ENCODE results near the gene ACP2.

ACP2 gene

GRCh38 chr11:47260366-47260765, 11.8 kb upstream of the ACP2 start:
- no peaks in the 10 kb centered on the region for H3K4me1 ChIP-seq
- no peaks in the 10 kb centered on the region; the same call in none of the 2 replicates for H3K36me3 ChIP-seq (replicated peaks)
- no peak for DNase-seq (ENCODE audit: low spot score in 2 of 2)
- H3K4me3 ChIP-seq: no peak overlapping the region
- in situ Hi-C loops (cut with MboI; ENCODE audit: low sequenced_read_pairs): no loop called here
- H3K9me3 ChIP-seq: no peaks in the 10 kb centered on the region
- H3K27me3 ChIP-seq (ENCODE audit: low read depth): no peaks in the 10 kb centered on the region

GRCh38 chr11:47259232-47259977, 10.8 kb upstream of the ACP2 start:
- in situ Hi-C loops (cut with MboI; ENCODE audit: low sequenced_read_pairs): no loop called here
- Histone ChIP-seq H3K27me3 (ENCODE audit: low read depth) (no peaks in the 10 kb centered on the region), H3K4me1 (no peaks in the 10 kb centered on the region), H3K36me3 (replicated peaks) (no peaks in the 10 kb centered on the region; the same call in 1 of the 2 replicates), H3K4me3 (no peak overlapping the region), H3K9me3 (no peaks in the 10 kb centered on the region)
- DNase-seq (ENCODE audit: low spot score in 2 of 2): peak; percentile 30 to 56

GRCh38 chr11:47258317-47258902, 9.8 kb upstream of the ACP2 start:
- Histone ChIP-seq H3K4me1 (no peaks in the 10 kb centered on the region), H3K4me3 (no peak overlapping the region), H3K36me3 (replicated peaks) (no peaks in the 10 kb centered on the region; the same call in 1 of the 2 replicates), H3K27me3 (ENCODE audit: low read depth) (no peaks in the 10 kb centered on the region), H3K9me3 (no peaks in the 10 kb centered on the region)
- DNase-seq (ENCODE audit: low spot score in 2 of 2): no peak
- in situ Hi-C loops (cut with MboI; ENCODE audit: low sequenced_read_pairs): no loop called here

GRCh38 chr11:47257517-47258316, 9.1 kb upstream of the ACP2 start, which contains the start of gene NR1H3:
Gene NR1H3 (plus strand): TSS chr11:47257996. CDS start chr11:47259217, 1,221 bp downstream.
- Histone ChIP-seq H3K4me3 (no peak within 1 kb of the TSS), H3K9me3 (no peaks in the 10 kb centered on the region), H3K27me3 (ENCODE audit: low read depth) (no peaks in the 10 kb centered on the region), H3K36me3 (replicated peaks) (no peaks in the 10 kb centered on the region; the same call in 1 of the 2 replicates), H3K4me1 (no peaks in the 10 kb centered on the region)
- in situ Hi-C loops (cut with MboI; ENCODE audit: low sequenced_read_pairs): no loop called here
- DNase-seq (ENCODE audit: low spot score in 2 of 2): peak; percentile 23 to 56

GRCh38 chr11:47257177-47257516, 8.5 kb upstream of the ACP2 start:
- Histone ChIP-seq H3K36me3 (replicated peaks) (no peaks in the 10 kb centered on the region; the same call in 1 of the 2 replicates), H3K27me3 (ENCODE audit: low read depth) (no peaks in the 10 kb centered on the region), H3K4me1 (no peaks in the 10 kb centered on the region), H3K4me3 (no peak overlapping the region), H3K9me3 (no peaks in the 10 kb centered on the region)
- in situ Hi-C loops (cut with MboI; ENCODE audit: low sequenced_read_pairs): no loop called here
- DNase-seq (ENCODE audit: low spot score in 2 of 2): no peak

- H3K4me1 ChIP-seq: no peaks in the 10 kb centered on the region
- no peak overlapping the region for H3K4me3 ChIP-seq
- no peaks in the 10 kb centered on the region for H3K27me3 ChIP-seq (ENCODE audit: low read depth)
- H3K9me3 ChIP-seq: no peaks in the 10 kb centered on the region
- no peak for DNase-seq (ENCODE audit: low spot score in 2 of 2)
- in situ Hi-C loops (cut with MboI; ENCODE audit: low sequenced_read_pairs): no loop called here
- no peaks in the 10 kb centered on the region for H3K36me3 ChIP-seq (replicated peaks)
These were observed 7.8 kb upstream of the ACP2 start for GRCh38 chr11:47256374-47256773.

- no peak for DNase-seq (ENCODE audit: low spot score in 2 of 2)
- Histone ChIP-seq H3K36me3 (replicated peaks) (no peaks in the 10 kb centered on the region), H3K4me3 (no peak overlapping the region), H3K9me3 (no peaks in the 10 kb centered on the region), H3K27me3 (ENCODE audit: low read depth) (no peaks in the 10 kb centered on the region), H3K4me1 (peaks cover 2% of the 10 kb centered on the region)
- in situ Hi-C loops (cut with MboI; ENCODE audit: low sequenced_read_pairs): no loop called here
These were observed 5.8 kb upstream of the ACP2 start for GRCh38 chr11:47254386-47254785.

- Histone ChIP-seq H3K36me3 (replicated peaks) (no peaks in the 10 kb centered on the region), H3K4me1 (peaks cover 4% of the 10 kb centered on the region), H3K9me3 (no peaks in the 10 kb centered on the region), H3K27me3 (ENCODE audit: low read depth) (no peaks in the 10 kb centered on the region), H3K4me3 (no peak overlapping the region)
- in situ Hi-C loops (cut with MboI; ENCODE audit: low sequenced_read_pairs): no loop called here
- no peak for DNase-seq (ENCODE audit: low spot score in 2 of 2)
These were observed 5.0 kb upstream of the ACP2 start for GRCh38 chr11:47253660-47254059.

- no peak for DNase-seq (ENCODE audit: low spot score in 2 of 2)
- Histone ChIP-seq H3K36me3 (replicated peaks) (peaks cover 8% of the 10 kb centered on the region), H3K27me3 (ENCODE audit: low read depth) (no peaks in the 10 kb centered on the region), H3K9me3 (no peaks in the 10 kb centered on the region), H3K4me1 (peaks cover 11% of the 10 kb centered on the region), H3K4me3 (no peak overlapping the region)
- in situ Hi-C loops (cut with MboI; ENCODE audit: low sequenced_read_pairs): no loop called here
These were observed 3.1 kb upstream of the ACP2 start for GRCh38 chr11:47251751-47252150.

- H3K36me3 ChIP-seq (replicated peaks): peaks cover 27% of the 10 kb centered on the region
- H3K27me3 ChIP-seq (ENCODE audit: low read depth): no peaks in the 10 kb centered on the region
- in situ Hi-C loops (cut with MboI; ENCODE audit: low sequenced_read_pairs): no loop called here
- H3K4me1 ChIP-seq: peaks cover 11% of the 10 kb centered on the region
- no peaks in the 10 kb centered on the region for H3K9me3 ChIP-seq
- no peak for DNase-seq (ENCODE audit: low spot score in 2 of 2)
- H3K4me3 ChIP-seq: peak overlapping the region; percentile 91
These were observed 733 bp upstream of the ACP2 start for GRCh38 chr11:47249378-47249715.

GRCh38 chr11:47248304-47248663, 330 bp downstream of the ACP2 start:
- H3K4me3 ChIP-seq: peak overlapping the region; percentile 91
- H3K27me3 ChIP-seq (ENCODE audit: low read depth): no peaks in the 10 kb centered on the region
- in situ Hi-C loops (cut with MboI; ENCODE audit: low sequenced_read_pairs): no loop called here
- peaks cover 31% of the 10 kb centered on the region for H3K36me3 ChIP-seq (replicated peaks)
- peaks cover 11% of the 10 kb centered on the region for H3K4me1 ChIP-seq
- no peaks in the 10 kb centered on the region for H3K9me3 ChIP-seq
- no peak for DNase-seq (ENCODE audit: low spot score in 2 of 2)

- Histone ChIP-seq H3K4me1 (peaks cover 11% of the 10 kb centered on the region), H3K9me3 (no peaks in the 10 kb centered on the region)
- in situ Hi-C loops (cut with MboI; ENCODE audit: low sequenced_read_pairs): no loop called here
These were observed 1.1 kb downstream of the ACP2 start for GRCh38 chr11:47247502-47247901.

GRCh38 chr11:47245611-47246357, 2.8 kb downstream of the ACP2 start:
- no peak overlapping the region for H3K4me3 ChIP-seq
- peaks cover 51% of the 10 kb centered on the region for H3K36me3 ChIP-seq (replicated peaks)
- in situ Hi-C loops (cut with MboI; ENCODE audit: low sequenced_read_pairs): no loop called here
- H3K9me3 ChIP-seq: no peaks in the 10 kb centered on the region
- no peak for DNase-seq (ENCODE audit: low spot score in 2 of 2)
- H3K4me1 ChIP-seq: peaks cover 11% of the 10 kb centered on the region
- H3K27me3 ChIP-seq (ENCODE audit: low read depth): no peaks in the 10 kb centered on the region

More at GRCh38 chr11:47247502-47247901, 1.1 kb downstream of the ACP2 start:
- peaks cover 36% of the 10 kb centered on the region for H3K36me3 ChIP-seq (replicated peaks)
- peak overlapping the region; percentile 91 for H3K4me3 ChIP-seq
- DNase-seq (ENCODE audit: low spot score in 2 of 2): no peak
- no peaks in the 10 kb centered on the region for H3K27me3 ChIP-seq (ENCODE audit: low read depth)
